ENCODE measurements around the gene OAF.
"Not testable (repeated sequence)": the region's sequence is repeated elsewhere in the genome, so short reads cannot be mapped to it uniquely, and the experiment has no call there.

The OAF gene

DNA sequence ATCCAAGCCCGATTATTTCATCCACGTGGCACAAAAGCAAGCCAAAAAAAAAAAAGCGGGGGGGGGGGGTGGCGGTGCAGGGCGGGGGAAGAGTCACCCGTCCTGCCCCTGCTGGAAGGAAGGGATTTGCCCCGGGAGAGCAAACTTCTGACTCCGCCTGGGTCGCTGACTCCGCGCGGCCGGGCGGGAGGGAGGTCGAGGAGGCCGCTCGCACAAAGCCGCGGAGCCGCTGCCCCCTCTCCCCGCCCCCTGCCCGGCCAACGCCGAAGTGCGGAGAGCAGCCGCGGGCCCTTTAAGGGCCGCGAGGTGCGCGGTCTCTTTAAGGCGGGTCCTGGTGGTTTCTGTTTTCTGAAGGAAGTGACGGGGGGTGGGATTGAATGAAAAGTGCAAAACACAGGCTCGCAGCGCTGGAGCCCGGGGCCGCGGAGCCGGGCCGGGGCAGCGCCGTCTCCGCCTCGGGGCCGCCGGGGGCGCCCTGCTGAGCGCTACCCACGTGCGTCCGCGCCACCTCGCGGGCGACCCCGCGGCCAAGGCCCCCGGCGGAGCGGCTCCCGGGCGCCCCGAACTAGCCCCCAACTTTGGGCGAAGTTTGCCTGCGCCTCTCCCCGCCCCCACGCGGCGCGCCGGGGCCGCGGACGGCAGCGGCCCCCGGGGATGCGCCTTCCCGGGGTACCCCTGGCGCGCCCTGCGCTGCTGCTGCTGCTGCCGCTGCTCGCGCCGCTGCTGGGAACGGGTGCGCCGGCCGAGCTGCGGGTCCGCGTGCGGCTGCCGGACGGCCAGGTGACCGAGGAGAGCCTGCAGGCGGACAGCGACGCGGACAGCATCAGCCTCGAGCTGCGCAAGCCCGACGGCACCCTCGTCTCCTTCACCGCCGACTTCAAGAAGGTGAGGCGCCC, at the start of gene OAF:
Gene OAF (plus strand): TSS at position 407 of the 896 bp plus-strand sequence. CDS start 248 bp downstream, at position 655.
- peak; percentile 69 for DNase-seq

GRCh38 chr11:120167659-120168058, 43.2 kb upstream of the OAF start:
- DNase-seq, result no peak

- no peak for DNase-seq
Observed at GRCh38 chr11:120168108-120168959, 42.5 kb upstream of the OAF start.

- DNase-seq, result peak; percentile 86
Observed at GRCh38 chr11:120168960-120169681, 41.7 kb upstream of the OAF start.

DNA sequence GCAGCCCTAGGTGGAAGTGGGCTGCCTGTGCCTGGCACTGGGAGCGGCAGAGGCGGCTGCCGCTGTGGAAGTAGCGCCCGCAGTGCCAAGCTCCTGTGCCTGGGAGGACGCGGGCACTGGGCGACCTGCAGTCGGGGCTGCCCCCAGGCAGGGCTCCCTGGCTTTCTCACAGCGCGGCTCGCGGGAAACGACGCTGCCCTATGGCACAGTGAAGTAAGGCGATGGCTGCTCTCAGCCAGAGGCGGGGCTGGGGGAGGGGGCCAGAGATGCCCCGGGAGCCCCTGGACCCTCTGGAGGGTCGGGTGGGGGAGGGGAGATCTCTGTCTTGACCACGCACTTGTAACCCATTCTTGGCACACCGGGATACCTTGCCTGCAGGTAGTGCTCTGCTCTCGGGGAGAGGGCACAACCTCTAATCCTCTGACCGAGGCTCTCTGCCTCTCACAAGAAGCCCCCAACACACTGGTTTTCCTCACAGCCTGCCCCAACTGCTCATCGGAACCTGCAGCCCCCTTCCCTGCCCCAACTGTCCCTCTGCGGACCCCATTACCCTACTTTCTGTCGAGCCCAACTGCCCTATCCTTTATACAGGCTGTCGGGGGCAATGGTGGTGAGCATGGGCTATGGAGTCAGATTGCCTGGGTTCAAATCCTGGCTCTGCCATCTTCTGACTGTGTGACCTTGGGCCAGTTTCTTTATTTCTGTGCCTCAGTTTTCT, 40.7 kb upstream of the OAF start:
- DNase-seq, result no peak

DNA sequence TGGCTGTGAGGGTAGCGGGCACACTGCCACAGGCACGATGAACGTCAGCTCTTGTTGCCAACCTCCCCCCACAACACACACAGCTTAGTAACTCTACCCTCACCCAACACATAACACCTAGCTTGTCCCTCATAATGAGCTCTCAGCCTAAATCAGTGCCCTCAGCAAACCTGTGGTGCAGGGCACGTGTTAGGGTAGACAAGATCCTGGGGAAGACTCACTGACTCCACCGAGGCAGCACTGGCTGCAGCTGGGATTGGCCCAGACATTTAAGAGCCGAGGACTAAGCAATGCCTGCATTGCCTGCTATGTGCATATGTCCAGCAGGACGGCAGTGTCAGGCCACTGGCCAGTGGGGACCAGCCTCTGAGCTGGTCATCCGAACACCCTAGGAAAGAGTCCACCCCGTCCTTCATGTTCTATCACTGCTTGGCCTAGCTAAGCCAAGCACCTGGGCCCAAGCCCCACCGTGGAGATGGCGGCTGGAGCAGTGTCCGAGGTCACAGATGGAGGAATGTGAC, 40.0 kb upstream of the OAF start:
- DNase-seq, result no peak

- DNase-seq, result peak; percentile 82
Observed at GRCh38 chr11:120172054-120172911, 38.5 kb upstream of the OAF start.

GRCh38 chr11:120173019-120173705, 37.7 kb upstream of the OAF start:
- DNase-seq, result no peak

GRCh38 chr11:120173807-120174206, 37.0 kb upstream of the OAF start:
- no peak for DNase-seq

GRCh38 chr11:120174866-120175265, 36.0 kb upstream of the OAF start:
- no peak for DNase-seq

GRCh38 chr11:120178561-120179056, 32.2 kb upstream of the OAF start:
- no peak for DNase-seq

- no peak for DNase-seq
Observed at GRCh38 chr11:120179057-120179672, 31.7 kb upstream of the OAF start.

DNA sequence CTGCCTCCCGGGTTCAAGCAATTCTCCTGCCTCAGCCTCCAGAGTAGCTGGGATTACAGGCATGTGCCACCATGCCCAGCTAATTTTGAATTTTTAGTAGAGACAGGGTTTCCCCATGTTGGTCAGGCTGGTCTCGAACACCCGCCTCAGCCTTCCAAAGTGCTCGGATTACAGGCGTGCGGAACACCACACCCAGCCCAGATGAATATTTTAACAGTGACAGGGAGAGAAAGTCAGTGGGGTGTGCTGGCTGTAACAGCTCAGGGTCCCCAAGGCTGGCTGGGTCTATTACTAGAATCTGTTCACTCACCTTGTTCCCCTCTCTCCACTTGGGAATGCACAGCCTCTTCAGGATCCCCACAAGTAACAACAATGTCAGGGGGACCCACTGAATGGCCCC, 30.8 kb upstream of the OAF start:
- not testable (repeated sequence) for DNase-seq

GRCh38 chr11:120180551-120181232, 30.1 kb upstream of the OAF start:
- peak; percentile 30 for DNase-seq

- DNase-seq, result no peak
Observed at GRCh38 chr11:120181376-120181975, 29.4 kb upstream of the OAF start.

DNA sequence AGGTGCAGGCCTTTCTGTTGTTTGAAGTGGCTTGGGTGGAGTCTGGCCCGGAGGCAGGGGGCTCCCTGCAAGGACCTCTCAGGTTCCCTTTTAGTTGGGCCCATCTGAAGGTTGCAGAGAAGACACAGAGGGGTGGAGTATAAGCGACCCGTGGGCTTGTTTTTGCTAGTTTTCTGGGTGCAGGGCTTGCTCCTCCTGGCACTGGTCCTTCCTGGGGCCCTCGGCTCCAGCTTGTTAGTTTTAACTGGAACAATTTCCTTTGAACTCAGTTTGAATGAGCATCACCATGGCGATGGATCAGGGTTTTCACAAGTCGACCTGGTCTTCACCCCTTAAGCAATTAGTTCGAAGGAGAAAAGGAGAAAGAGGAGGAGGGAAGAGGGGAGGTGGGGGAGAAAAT, 28.5 kb upstream of the OAF start:
- DNase-seq, result no peak

GRCh38 chr11:120182790-120183491, 27.9 kb upstream of the OAF start:
- DNase-seq, result peak; percentile 50

- no peak for DNase-seq
Observed at GRCh38 chr11:120183701-120184141, 27.1 kb upstream of the OAF start.

All from suppressor macrophage treated with lipopolysaccharide for 4 hours (primary cell).